HepG2 (cell line): Measurements from ENCODE around the gene SEPHS2. TPM values are rescaled to one million over a fixed set of nuclear protein-coding genes. Genes with fewer than 3 reads are reported as not detected.

ENCODE experiments used
- CSRNP2 ChIP-seq: sonication (generic); formaldehyde crosslinking; conservative IDR thresholded peaks from 2 replicates; pipeline ENCODE4 v1.8.0; 2022; ENCODE audit warnings: low read depth, missing genetic modification reagents
- KDM5B ChIP-seq: sonication (generic); formaldehyde crosslinking; IDR thresholded peaks from 2 replicates; pipeline ENCODE4 v1.4.0; 2020; ENCODE audit warnings: missing genetic modification reagents, mild to moderate bottlenecking, borderline replicate concordance
- REPIN1 ChIP-seq: sonication (generic); formaldehyde crosslinking; IDR thresholded peaks from 2 replicates; pipeline ENCODE4 v1.8.0; 2022; ENCODE audit warnings: missing genetic modification reagents, low read depth, mild to moderate bottlenecking, borderline replicate concordance
- SETDB1 ChIP-seq: sonication (generic); formaldehyde crosslinking; IDR thresholded peaks from 2 replicates; pipeline ENCODE4 v1.5.1; 2020; ENCODE audit warnings: missing genetic modification reagents, mild to moderate bottlenecking, borderline replicate concordance
- TAF15 ChIP-seq: fragments of 200-400 bp; formaldehyde crosslinking; IDR thresholded peaks from one replicate; pipeline ENCODE4 v1.6.1; 2018; ENCODE audit warnings: mild to moderate bottlenecking, low read depth, low read length; ENCODE audit not compliant: poor library complexity, severe bottlenecking
- ZBTB2 ChIP-seq: sonication (generic); formaldehyde crosslinking; IDR thresholded peaks from 2 replicates; pipeline ENCODE4 v1.8.0; 2022; ENCODE audit warnings: low read depth, missing genetic modification reagents
- ZBTB20 ChIP-seq: sonication (generic); formaldehyde crosslinking; IDR thresholded peaks from 2 replicates; pipeline ENCODE4 v1.8.1; 2023; ENCODE audit warnings: missing genetic modification reagents, low read depth, mild to moderate bottlenecking, borderline replicate concordance
- ZBTB38 ChIP-seq: sonication (generic); formaldehyde crosslinking; IDR thresholded peaks from 2 replicates; pipeline ENCODE4 v1.5.1; 2020; ENCODE audit warnings: mild to moderate bottlenecking, missing genetic modification reagents
- ZFP36L1 ChIP-seq: sonication (generic); formaldehyde crosslinking; IDR thresholded peaks from 2 replicates; pipeline ENCODE4 v1.8.0; 2022; ENCODE audit warnings: mild to moderate bottlenecking, missing genetic modification reagents, moderate library complexity
- ZKSCAN1 ChIP-seq: fragments of 150-350 bp; IDR thresholded peaks from 2 replicates; pipeline ENCODE4 v1.6.1; 2014; ENCODE audit warnings: low read length
- ZNF205 ChIP-seq: IDR thresholded peaks from 2 replicates; pipeline ENCODE4 v1.6.1; 2018; ENCODE audit warnings: missing biosample characterization, missing genetic modification reagents
- ZNF362 ChIP-seq: sonication (generic); formaldehyde crosslinking; IDR thresholded peaks from 2 replicates; pipeline ENCODE4 v1.4.0; 2020; ENCODE audit warnings: missing genetic modification reagents, mild to moderate bottlenecking, borderline replicate concordance
- ZNF619 ChIP-seq: sonication (generic); formaldehyde crosslinking; IDR thresholded peaks from 2 replicates; pipeline ENCODE4 v1.4.0; 2020; ENCODE audit warnings: mild to moderate bottlenecking, missing genetic modification reagents
- ZNF761 ChIP-seq: sonication (generic); formaldehyde crosslinking; conservative IDR thresholded peaks from 2 replicates; pipeline ENCODE4 v1.4.0; 2020; ENCODE audit warnings: mild to moderate bottlenecking, missing genetic modification reagents
- polyA plus RNA-seq, 8 experiments: library from polyadenylated mRNA; depleted of rRNA in 3 of 8; stranded (reverse) in 7 of 8; unstranded in 1 of 8; fragments of >200 nt; fragmentation: Illumina TruSeq in 4 of 8; extraction: Trizol in 4 of 8; gene quantifications; 2 replicates each; pipeline versions ENCODE4 v1.2.1 to v1.2.3, GENCODE V29; 2011 to 2016; ENCODE audit warnings: low read depth in 4 of 8, missing spikeins in 1 of 8, mixed read lengths in 1 of 8; ENCODE audit not compliant: insufficient read depth in 1 of 8
- total RNA-seq, 5 experiments: library from RNA; depleted of rRNA; stranded (reverse); fragments of >200 nt; fragmentation: Illumina TruSeq; extraction: Trizol; gene quantifications; 2 replicates each; pipeline ENCODE4 v1.2.3, GENCODE V29; 2016; ENCODE audit warnings: low read depth in 1 of 5
- TF ChIP-seq, protein P1 (sequence below): sonication (generic); formaldehyde crosslinking; IDR thresholded peaks from 2 replicates; pipeline ENCODE4 v1.8.1; 2023; ENCODE audit warnings: missing genetic modification reagents, mild to moderate bottlenecking, borderline replicate concordance
- TF ChIP-seq, protein P2 (sequence below): sonication (generic); formaldehyde crosslinking; IDR thresholded peaks from 2 replicates; pipeline ENCODE4 v1.4.0; 2020; ENCODE audit warnings: missing genetic modification reagents
- TF ChIP-seq, protein P3 (sequence below): sonication (generic); formaldehyde crosslinking; IDR thresholded peaks from 2 replicates; pipeline ENCODE4 v1.8.0; 2022; ENCODE audit warnings: mild to moderate bottlenecking, missing genetic modification reagents, moderate library complexity

Gene SEPHS2
- total and polyA plus RNA-seq, 2 of the 13 experiments (the other 11 are each of a cell fraction or from before 2014, with no cell fraction given) = 20.7 to 127 TPM

DNA sequence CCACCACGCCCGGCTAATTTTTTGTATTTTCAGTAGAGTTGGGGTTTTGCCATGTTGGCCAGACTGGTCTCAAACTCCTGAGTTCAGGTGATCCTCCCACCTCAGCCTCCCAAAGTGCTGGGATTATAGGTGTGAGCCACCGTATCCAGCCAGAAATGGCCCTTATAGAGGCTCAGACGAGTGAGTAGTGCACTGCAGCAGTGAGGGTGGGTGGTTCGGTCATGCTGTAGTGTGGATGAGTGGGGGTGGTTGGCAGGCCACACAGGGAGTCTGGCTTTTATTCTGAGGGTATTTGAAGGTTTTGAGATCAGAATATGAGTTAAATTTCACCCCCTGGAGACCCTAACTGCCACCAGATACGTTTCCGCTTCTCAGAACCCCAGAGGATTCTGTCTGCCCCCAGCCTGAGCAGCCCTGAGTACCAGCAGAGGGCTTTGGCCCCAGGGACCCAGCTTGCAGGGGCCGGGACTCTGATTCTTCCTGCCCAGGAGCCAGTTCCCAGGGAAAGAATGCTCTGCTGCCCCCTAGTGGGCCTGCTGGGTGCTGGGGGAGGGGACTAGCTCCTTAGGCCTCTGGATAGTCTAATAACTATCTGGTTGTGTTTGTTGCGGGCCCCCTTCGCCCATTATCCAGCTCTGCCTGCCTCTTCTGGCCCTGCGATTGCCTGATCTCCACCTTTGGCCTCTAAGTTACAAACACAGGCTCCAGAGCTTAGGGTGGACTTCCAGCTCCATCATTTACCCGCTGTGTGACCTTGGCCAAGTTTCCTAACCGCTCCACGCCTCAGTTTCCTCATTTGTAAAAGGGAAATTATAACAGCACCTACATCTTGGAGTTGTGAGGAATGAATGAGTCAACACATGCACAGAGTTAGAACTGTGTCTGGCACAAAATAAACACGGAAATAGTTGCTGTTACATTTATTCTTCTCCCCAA, 36.3 kb downstream of the SEPHS2 start (continued):
- TF ChIP-seq, protein P1, sequence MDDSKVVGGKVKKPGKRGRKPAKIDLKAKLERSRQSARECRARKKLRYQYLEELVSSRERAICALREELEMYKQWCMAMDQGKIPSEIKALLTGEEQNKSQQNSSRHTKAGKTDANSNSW (CRISPR knock-in tag) = 0 out of 2 replicates have a peak, but pooled peaks have one; percentile 32
- TF ChIP-seq SETDB1 (CRISPR knock-in tag) = no peak
- no peak; the same call in 1 of the 2 replicates for TF ChIP-seq ZNF761 (CRISPR knock-in tag)
- peak; percentile 38; the same call in 1 of the 2 replicates for TF ChIP-seq ZBTB20
- TF ChIP-seq TAF15 = no peak
- TF ChIP-seq REPIN1 (CRISPR knock-in tag) = peak; percentile 78; the same call in 1 of the 2 replicates
- TF ChIP-seq ZNF362 = no peak; the same call in 1 of the 2 replicates
- no peak for TF ChIP-seq CSRNP2 (CRISPR knock-in tag)
- TF ChIP-seq ZBTB38 (CRISPR knock-in tag) = peak; percentile 50; the same call in 1 of the 2 replicates
- peak; percentile 40; the same call in 1 of the 2 replicates for TF ChIP-seq ZKSCAN1
- TF ChIP-seq, protein P2, sequence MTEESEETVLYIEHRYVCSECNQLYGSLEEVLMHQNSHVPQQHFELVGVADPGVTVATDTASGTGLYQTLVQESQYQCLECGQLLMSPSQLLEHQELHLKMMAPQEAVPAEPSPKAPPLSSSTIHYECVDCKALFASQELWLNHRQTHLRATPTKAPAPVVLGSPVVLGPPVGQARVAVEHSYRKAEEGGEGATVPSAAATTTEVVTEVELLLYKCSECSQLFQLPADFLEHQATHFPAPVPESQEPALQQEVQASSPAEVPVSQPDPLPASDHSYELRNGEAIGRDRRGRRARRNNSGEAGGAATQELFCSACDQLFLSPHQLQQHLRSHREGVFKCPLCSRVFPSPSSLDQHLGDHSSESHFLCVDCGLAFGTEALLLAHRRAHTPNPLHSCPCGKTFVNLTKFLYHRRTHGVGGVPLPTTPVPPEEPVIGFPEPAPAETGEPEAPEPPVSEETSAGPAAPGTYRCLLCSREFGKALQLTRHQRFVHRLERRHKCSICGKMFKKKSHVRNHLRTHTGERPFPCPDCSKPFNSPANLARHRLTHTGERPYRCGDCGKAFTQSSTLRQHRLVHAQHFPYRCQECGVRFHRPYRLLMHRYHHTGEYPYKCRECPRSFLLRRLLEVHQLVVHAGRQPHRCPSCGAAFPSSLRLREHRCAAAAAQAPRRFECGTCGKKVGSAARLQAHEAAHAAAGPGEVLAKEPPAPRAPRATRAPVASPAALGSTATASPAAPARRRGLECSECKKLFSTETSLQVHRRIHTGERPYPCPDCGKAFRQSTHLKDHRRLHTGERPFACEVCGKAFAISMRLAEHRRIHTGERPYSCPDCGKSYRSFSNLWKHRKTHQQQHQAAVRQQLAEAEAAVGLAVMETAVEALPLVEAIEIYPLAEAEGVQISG = peak; percentile 95
- 0 out of 2 replicates have a peak, but pooled peaks have one; percentile 55 for TF ChIP-seq ZNF619
- TF ChIP-seq KDM5B (CRISPR knock-in tag) = peak; percentile 36; the same call in 1 of the 2 replicates
- TF ChIP-seq, protein P3, sequence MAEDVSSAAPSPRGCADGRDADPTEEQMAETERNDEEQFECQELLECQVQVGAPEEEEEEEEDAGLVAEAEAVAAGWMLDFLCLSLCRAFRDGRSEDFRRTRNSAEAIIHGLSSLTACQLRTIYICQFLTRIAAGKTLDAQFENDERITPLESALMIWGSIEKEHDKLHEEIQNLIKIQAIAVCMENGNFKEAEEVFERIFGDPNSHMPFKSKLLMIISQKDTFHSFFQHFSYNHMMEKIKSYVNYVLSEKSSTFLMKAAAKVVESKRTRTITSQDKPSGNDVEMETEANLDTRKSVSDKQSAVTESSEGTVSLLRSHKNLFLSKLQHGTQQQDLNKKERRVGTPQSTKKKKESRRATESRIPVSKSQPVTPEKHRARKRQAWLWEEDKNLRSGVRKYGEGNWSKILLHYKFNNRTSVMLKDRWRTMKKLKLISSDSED (CRISPR knock-in tag) = no peak
- 0 out of 2 replicates have a peak, but pooled peaks have one; percentile 46 for TF ChIP-seq ZNF205 (CRISPR knock-in tag)
- peak; percentile 56; the same call in 1 of the 2 replicates for TF ChIP-seq ZFP36L1 (CRISPR knock-in tag)
- no peak for TF ChIP-seq ZBTB2
